PC-3 (cell line): ENCODE measurements around the gene ZNF497. TPM values are rescaled to one million over a fixed set of nuclear protein-coding genes. Genes with fewer than 3 reads are reported as not detected.

Experiments
- ATAC-seq: fragments of 200-7000 bp; cut with Tn5 transposase; 2 replicates; pipeline ENCODE4 v1.9.1; 2020; ENCODE audit warnings: mild to moderate bottlenecking, moderate library complexity
- BruUV-seq: library from RNA; stranded (reverse); fragments of 400-500 nt; replicated peaks from 2 replicates; lab custom pipeline; 2021; lab: Mats Ljungman, UMichigan
- CTCF ChIA-PET: fragments of 300-600 bp; sonication (Branson Sonifier 250); formaldehyde crosslinking; loops from one replicate; lab custom pipeline; 2022; ENCODE audit warnings: antibody characterized with exemption; lab: Charles Lee
- POLR2A ChIA-PET: fragments of 300-600 bp; sonication (Branson Sonifier 250); formaldehyde crosslinking; loops from one replicate; lab custom pipeline; 2022; ENCODE audit warnings: antibody characterized with exemption; ENCODE audit not compliant: unreplicated experiment; lab: Charles Lee
- DNase-seq: peaks from one replicate; pipeline ENCODE4 v3.0.0-alpha.2; 2015
- H2AFZ ChIP-seq: fragments of 300-600 bp; sonication (generic); 2 replicates; pipeline ENCODE4 v1.6.0; 2016; ENCODE audit warnings: antibody characterized with exemption, low read length
- H3F3A ChIP-seq: fragments of 300-600 bp; sonication (generic); one replicate; pipeline ENCODE4 v1.6.0; 2017; ENCODE audit warnings: antibody characterized with exemption, low read length, control low read depth, mild to moderate bottlenecking; ENCODE audit not compliant: unreplicated experiment
- H3K27ac ChIP-seq: fragments of 300-600 bp; sonication (generic); 2 replicates; pipeline ENCODE4 v1.5.1; 2016; ENCODE audit warnings: mild to moderate bottlenecking, low read length
- H3K27me3 ChIP-seq: fragments of 300-600 bp; sonication (generic); 2 replicates; pipeline ENCODE4 v1.6.1; 2016; ENCODE audit warnings: low read length, mixed read lengths
- H3K36me3 ChIP-seq: fragments of 300-600 bp; sonication (generic); 2 replicates; pipeline ENCODE4 v1.6.1; 2016; ENCODE audit warnings: low read depth, mixed run types, low read length, mixed read lengths
- H3K4me1 ChIP-seq: fragments of 300-600 bp; sonication (generic); 2 replicates; pipeline ENCODE4 v1.5.1; 2016; ENCODE audit warnings: low read length; ENCODE audit not compliant: insufficient read depth
- H3K4me2 ChIP-seq: fragments of 300-600 bp; sonication (generic); 2 replicates; pipeline ENCODE4 v1.6.0; 2016; ENCODE audit warnings: low read length
- H3K4me3 ChIP-seq: fragments of 300-600 bp; sonication (generic); 2 replicates; pipeline ENCODE4 v1.5.1; 2016; ENCODE audit warnings: mild to moderate bottlenecking, low read length, mixed read lengths
- H3K79me2 ChIP-seq: fragments of 300-600 bp; sonication (generic); 2 replicates; pipeline ENCODE4 v1.6.1; 2017; ENCODE audit warnings: low read length, mixed read lengths
- H3K9ac ChIP-seq: fragments of 300-600 bp; sonication (generic); 2 replicates; pipeline ENCODE4 v1.6.0; 2016; ENCODE audit warnings: mild to moderate bottlenecking, low read length
- H3K9me2 ChIP-seq: fragments of 300-600 bp; sonication (generic); replicated peaks from 2 replicates; pipeline ENCODE4 v1.6.1; 2016; ENCODE audit warnings: mixed run types, low read length, mixed read lengths
- H3K9me3 ChIP-seq: fragments of 300-600 bp; sonication (generic); 2 replicates; pipeline ENCODE4 v1.6.1; 2016; ENCODE audit warnings: low read length, mixed read lengths
- H4K20me1 ChIP-seq: fragments of 300-600 bp; sonication (generic); 2 replicates; pipeline ENCODE4 v1.6.1; 2016; ENCODE audit warnings: low read length, mixed read lengths
- EZH2 ChIP-seq: fragments of 300-600 bp; sonication (generic); IDR thresholded peaks from one replicate; pipeline ENCODE4 v1.6.1; 2017; ENCODE audit warnings: antibody characterized with exemption, mild to moderate bottlenecking, low read length; ENCODE audit not compliant: unreplicated experiment
- EZH2phosphoT487 ChIP-seq: fragments of 300-600 bp; sonication (generic); IDR thresholded peaks from 2 replicates; pipeline ENCODE4 v1.6.1; 2018; ENCODE audit warnings: mild to moderate bottlenecking, antibody characterized with exemption, low read length, borderline replicate concordance
- intact Hi-C: fragments of 100-400 bp; cut with micrococcal nuclease; formaldehyde crosslinking; loops from 2 replicates; pipeline ENCODE4 v1.9.0; 2023
- total RNA-seq: library from RNA; depleted of rRNA; stranded (reverse); fragments of >200 nt; gene quantifications from 2 replicates; pipeline ENCODE4 v1.2.3, GENCODE V29; 2014
- TF ChIP-seq, protein P1 (sequence below): fragments of 300-600 bp; sonication (generic); conservative IDR thresholded peaks from 2 replicates; pipeline ENCODE4 v1.5.1; 2017; ENCODE audit warnings: antibody characterized with exemption, low read depth, mild to moderate bottlenecking, low read length

The ZNF497 gene
- total RNA-seq, 1 experiment from 2014 or later, result 2.2 TPM

DNA sequence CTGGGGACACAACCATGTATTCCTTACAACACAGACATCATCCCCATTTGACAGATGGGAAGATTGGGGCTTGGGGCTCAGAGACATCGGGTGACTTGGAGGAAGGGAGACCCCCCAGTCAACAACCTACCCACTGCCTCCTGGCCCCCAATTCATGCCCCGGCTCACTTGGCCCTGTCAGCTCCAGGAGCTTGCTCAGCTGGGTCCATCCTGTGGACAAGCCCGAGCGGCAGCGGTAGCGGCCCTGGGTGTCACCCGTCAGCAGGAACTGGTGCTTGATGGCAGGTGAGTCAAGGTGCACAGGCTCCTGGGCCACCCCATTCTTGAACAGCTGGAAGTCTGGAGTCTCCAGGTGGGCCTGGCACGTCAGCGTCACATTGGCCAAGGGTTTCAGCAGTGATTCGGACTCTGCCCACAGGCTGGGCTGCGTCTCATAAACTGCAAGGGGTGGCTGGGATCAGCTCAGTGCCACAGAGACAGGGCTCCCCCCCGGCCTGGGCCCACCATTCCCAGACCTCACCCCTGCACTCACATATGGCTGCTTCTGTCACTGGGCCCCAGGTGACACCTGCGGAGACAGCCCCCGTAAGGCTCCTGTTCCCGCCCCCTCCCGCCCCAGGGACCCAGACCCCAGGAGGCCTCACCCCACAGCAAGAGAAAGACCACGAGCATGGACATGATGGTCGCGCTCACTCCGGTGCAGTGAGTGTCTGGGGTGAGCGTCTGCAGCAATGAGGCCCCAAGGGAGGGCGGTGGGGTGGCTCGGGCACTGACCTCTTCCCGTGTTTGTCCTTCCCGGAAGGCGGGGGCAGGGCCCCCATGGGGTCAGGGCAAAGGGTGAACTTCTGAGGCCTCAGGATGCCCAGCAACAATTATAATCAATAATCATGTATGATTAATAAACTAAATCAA lies 9.5 kb downstream of the ZNF497 start, which contains the start of gene A1BG:
Gene A1BG, minus strand, starts transcription at position 733 of the 912 bp plus-strand sequence. Its CDS starts 55 bp downstream, at position 678.
- ChIA-PET CTCF (no interaction called here), POLR2A (no interaction called here)
- Histone ChIP-seq H4K20me1 (no peaks in the 10 kb centered on the region), H3K9ac (no peak within 1 kb of the TSS), H2AFZ (no peak within 1 kb of the TSS), H3K27ac (no peak within 1 kb of the TSS), H3K4me1 (no peaks in the 10 kb centered on the region), H3K9me3 (no peaks in the 10 kb centered on the region), H3K36me3 (no peaks in the 10 kb centered on the region), H3K9me2 (no peaks in the 10 kb centered on the region), H3K4me3 (no peak within 1 kb of the TSS), H3K27me3 (peaks cover 26% of the 10 kb centered on the region), H3K79me2 (no peaks in the 10 kb centered on the region), H3K4me2 (no peak within 1 kb of the TSS), H3F3A (no peaks in the 10 kb centered on the region)
- intact Hi-C loops, result no loop called here
- no TSS peak for BruUV-seq
- DNase-seq (no peak), ATAC-seq (no peak)
- TF ChIP-seq EZH2, result no peak
- no peak for TF ChIP-seq EZH2phosphoT487
- TF ChIP-seq, protein P1, sequence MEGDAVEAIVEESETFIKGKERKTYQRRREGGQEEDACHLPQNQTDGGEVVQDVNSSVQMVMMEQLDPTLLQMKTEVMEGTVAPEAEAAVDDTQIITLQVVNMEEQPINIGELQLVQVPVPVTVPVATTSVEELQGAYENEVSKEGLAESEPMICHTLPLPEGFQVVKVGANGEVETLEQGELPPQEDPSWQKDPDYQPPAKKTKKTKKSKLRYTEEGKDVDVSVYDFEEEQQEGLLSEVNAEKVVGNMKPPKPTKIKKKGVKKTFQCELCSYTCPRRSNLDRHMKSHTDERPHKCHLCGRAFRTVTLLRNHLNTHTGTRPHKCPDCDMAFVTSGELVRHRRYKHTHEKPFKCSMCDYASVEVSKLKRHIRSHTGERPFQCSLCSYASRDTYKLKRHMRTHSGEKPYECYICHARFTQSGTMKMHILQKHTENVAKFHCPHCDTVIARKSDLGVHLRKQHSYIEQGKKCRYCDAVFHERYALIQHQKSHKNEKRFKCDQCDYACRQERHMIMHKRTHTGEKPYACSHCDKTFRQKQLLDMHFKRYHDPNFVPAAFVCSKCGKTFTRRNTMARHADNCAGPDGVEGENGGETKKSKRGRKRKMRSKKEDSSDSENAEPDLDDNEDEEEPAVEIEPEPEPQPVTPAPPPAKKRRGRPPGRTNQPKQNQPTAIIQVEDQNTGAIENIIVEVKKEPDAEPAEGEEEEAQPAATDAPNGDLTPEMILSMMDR, result no peak

DNA sequence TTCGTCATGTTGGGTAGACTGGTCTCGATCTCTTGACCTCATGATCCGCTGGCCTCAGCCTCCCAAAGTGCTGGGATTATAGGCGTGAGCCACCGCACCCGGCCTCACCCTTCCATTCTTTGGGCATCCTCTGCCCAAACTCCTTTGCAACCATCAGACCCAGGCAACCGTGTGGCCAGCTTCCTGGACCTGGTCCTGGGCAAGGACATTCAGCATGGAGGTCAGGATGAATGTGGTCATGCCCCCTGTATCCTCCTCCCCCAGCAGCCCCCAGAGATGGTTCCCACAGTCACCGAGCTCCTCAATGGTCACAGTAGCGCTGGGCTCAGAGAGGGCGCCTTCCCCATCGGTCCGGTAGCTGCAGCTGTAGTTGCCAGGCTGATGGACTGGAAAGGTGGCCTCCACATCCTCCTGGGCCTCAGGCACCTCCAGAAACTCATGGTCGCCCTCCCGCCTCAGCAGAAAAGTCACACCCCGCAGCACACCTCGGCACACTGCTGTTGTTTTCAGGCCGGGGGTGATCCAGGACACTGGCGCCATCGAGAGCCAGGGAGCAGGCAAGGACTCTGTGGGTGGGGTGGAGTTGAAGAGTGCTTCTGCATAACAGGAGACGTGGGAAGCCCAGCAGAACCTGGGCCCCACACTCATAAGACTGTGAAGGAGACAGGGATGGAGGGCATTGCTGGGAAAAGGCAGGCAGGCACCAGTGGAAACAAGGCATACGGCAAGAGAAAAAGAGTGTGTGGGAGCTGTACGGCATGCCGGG lies 10.4 kb downstream of the ZNF497 start:
- no peak overlapping the region for H3K4me3 ChIP-seq
- ChIA-PET CTCF (no interaction called here), POLR2A (no interaction called here)
- no peaks in the 10 kb centered on the region for H4K20me1 ChIP-seq
- no peak overlapping the region for H2AFZ ChIP-seq
- no peaks in the 10 kb centered on the region for H3K9me3 ChIP-seq
- no peaks in the 10 kb centered on the region for H3K79me2 ChIP-seq
- intact Hi-C loops, result no loop called here
- no peaks in the 10 kb centered on the region for H3K4me1 ChIP-seq
- H3K9me2 ChIP-seq, result no peaks in the 10 kb centered on the region
- no peak overlapping the region for H3K27ac ChIP-seq
- H3K36me3 ChIP-seq, result no peaks in the 10 kb centered on the region
- no TSS peak for BruUV-seq
- H3F3A ChIP-seq, result no peaks in the 10 kb centered on the region
- H3K27me3 ChIP-seq, result peaks cover 26% of the 10 kb centered on the region
- ATAC-seq (no peak), DNase-seq (no peak)
- H3K4me2 ChIP-seq, result no peak overlapping the region
- no peak overlapping the region for H3K9ac ChIP-seq
- TF ChIP-seq EZH2phosphoT487 (no peak), EZH2 (no peak)
- TF ChIP-seq, protein P1, result no peak
